HG02884 (cell line): ENCODE data around the gene CALHM3.

Experiments
- ATAC-seq: cut with Tn5 transposase; IDR thresholded peaks from one replicate; pipeline ENCODE4 v1.9.1; 2021; ENCODE audit warnings: mild to moderate bottlenecking, moderate library complexity; ENCODE audit not compliant: unreplicated experiment

CALHM3 gene

DNA sequence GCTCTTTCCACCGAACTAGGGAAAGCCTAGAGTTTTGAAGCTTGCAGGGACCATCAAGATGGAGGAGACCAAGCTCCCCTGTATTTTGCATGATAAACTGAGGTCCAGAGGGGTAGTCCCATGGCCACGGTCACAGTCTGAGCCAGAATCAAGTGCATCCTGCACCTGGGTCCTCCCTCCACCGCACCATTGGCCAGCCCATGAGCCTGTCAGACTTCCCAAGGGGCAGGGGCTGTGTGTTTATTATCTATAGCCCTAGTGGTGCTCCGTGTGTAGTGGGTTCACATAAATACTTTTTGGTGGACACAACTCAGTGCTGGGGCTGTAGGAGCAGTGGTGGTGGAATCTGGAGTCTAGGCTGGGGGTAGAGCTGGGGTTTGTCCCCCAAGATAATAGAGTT, 3.6 kb downstream of the CALHM3 start:
- no peak for ATAC-seq

- no peak for ATAC-seq
Observed at GRCh38 chr10:103474077-103474476, 5.0 kb downstream of the CALHM3 start.

DNA sequence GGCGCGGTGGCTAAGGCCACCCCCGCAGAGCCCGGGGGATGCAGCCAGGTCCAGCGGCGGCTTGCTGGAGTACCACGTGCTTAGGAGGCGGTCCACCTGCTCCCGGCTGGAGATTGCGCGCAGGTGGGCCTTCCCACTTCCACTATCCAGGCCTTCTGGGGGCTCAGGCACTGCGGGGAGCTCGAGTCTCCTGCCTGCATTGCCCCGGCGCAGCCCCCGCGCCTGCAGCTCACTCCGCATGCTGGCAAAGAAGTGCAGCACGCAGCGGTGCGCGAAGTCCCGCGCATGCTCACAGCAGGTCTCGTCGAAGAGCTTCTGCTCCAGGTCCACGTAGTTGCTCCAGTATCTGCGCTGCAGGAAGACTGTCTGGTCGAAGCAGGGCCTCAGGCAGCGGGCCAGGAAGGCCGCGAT, 5.8 kb downstream of the CALHM3 start:
- ATAC-seq: no peak

DNA sequence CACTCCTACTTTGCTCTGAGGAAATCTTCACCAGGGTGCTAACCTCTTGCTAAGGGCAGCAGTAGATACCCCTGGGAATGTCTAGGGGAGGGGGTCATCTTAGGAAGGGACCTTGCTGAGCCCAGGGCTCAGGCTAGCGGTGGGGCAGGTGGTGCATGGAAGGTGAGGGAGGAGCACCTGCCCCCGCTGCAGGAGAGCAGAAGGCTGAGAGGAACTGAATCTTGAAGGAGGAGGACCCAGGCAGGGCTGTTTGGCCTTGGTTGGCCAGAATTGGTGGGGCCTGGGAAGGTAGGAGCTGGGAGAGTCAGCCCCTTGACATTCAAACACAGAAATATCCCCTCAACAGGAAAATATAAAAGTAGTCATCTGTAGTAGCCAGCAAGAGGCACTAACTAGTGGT, 7.0 kb downstream of the CALHM3 start:
- ATAC-seq: no peak

DNA sequence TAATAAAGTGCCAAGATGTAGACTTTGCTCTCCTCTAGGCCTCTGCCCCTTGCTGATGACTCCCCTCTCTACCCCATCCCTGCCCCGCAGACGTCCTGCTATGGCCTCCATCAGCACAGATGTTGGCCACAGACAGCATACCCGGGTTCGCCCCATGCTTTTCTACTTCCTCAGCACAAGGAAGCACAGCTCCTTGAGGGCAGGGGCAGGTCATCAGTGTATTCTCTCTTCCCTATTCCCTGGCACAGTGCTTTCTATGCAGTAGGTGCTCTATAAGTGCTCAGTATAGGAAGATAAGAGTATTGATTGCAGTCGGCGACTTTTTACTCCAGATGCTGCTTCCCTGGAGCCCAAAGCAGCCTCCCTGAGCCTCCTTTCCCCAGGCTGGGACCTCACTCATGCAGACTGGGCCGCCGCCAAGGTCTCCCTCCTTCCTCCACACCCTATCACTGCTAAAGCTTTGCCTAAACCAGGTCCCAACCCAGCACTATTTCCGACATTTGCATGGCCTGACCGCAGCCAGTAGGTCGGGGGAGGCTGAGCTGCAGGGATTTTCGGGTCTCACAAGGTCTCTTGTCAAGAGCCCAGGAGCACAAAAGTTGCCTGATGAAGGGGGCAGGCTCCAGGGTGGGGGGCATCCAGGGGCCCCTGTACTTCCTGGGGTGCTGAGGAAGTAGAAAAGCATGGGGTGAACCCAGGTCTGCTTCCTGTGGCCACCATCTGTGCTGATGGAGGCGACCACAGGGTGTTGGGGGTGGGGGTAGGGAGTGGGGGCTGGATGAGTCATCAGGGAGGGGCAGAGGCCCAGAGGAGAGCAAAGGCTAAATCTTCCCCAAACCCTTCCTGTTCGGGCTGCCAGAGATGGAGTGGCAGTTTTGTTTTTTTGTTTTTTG, 8.0 kb downstream of the CALHM3 start:
- ATAC-seq: peak; percentile 69

GRCh38 chr10:103469201-103469600, 9.8 kb downstream of the CALHM3 start:
- ATAC-seq: no peak

- no peak for ATAC-seq
Observed at GRCh38 chr10:103467406-103467805, 11.6 kb downstream of the CALHM3 start.

- ATAC-seq: no peak
Observed at GRCh38 chr10:103466734-103467133, 12.3 kb downstream of the CALHM3 start.

DNA sequence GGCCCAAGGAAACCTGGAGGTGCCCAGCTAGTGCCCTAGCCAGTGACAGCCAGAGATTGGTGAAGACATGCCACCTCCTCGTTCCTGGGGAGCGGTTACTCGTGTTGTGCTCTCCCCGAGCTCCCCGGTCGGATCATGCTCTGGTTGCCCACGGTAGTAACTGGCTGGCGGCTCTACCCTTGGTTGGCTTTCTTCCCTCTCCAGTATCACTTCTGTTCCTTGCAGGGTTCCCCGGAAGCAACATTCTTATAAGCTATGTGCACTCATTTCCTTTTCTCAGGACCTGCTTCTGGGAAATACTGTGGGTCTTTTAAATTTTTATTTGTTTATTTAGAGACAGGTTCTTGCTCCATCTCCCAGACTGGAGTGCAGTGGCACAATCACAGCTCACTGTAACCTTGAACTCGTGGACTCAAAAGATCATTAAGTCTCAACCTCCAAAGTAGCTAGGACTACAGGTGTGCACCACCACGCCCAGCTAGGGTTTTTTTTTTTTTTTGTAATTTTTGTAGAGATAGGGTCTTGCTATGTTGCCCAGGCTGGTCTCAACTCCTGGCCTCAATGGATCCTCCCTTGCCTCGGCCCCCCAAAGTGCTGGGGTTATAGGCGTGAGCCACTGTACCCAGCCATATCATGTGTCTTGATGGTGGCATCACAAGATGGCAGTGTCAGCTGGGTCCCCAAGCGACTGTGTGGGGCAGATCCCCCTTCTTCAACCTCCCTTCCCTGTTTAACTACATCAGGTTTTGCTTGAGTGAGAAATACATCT, 13.4 kb downstream of the CALHM3 start:
- no peak for ATAC-seq

GRCh38 chr10:103463499-103463898, 15.5 kb downstream of the CALHM3 start:
- ATAC-seq: no peak

GRCh38 chr10:103459615-103460014, 19.4 kb downstream of the CALHM3 start:
- no peak for ATAC-seq

- ATAC-seq: peak; percentile 87
Observed at GRCh38 chr10:103458720-103459119, 20.3 kb downstream of the CALHM3 start, which contains the start of gene CALHM1. Gene CALHM1 (minus strand): TSS chr10:103458900. CDS start chr10:103458751, 149 bp downstream.

- no peak for ATAC-seq
Observed at GRCh38 chr10:103457896-103458583, 21.0 kb downstream of the CALHM3 start.

GRCh38 chr10:103457176-103457712, 21.8 kb downstream of the CALHM3 start:
- no peak for ATAC-seq

DNA sequence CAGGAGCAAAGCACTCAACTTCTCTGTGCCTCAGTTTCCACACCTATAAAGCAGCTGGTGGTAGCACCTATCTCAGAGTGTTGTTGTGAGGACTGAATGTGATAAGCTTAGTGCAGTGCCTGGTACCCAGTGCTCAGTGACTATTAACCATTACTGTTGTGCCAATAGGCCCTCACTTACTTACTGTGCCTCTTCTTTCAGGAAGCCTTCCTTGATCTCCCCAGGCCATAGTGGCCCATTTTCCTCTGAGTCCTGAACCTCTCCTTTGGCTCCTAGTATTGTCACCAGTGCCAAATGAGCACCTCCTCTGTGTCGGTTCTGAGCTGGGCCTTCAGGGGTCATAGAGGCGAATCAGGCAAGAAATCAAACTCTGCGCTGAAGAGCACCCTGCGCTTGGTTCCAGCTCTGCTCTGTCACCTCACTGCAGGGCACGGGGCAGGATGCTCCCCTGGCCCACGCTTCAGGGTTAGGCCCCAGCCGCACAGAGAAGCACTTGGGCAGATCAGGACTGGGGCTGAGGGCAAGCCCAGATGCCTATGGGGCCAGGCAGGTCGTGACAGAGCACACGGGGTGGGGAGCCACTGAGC, 22.9 kb downstream of the CALHM3 start:
- ATAC-seq: no peak

- ATAC-seq: no peak
Observed at GRCh38 chr10:103455235-103455634, 23.8 kb downstream of the CALHM3 start.

DNA sequence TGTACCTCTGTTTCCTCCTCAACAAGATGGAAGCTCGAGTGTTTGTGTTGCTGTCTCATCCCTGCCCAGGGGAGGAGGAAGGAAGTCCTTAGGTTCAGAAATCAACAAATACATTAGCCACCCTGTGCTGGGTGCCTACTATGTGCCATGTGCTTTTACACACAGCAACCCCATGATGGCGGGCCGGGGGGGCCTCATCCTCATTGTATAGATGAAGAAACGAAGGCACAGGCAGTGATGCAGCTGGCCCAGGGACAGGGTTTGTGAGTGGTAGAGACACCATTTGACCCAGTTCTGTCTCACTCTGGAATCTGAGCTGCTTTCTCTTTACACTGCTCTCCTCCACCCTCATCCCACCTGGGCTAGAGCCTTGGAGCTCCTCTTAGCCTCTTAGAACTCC, 25.0 kb downstream of the CALHM3 start:
- ATAC-seq: no peak

DNA sequence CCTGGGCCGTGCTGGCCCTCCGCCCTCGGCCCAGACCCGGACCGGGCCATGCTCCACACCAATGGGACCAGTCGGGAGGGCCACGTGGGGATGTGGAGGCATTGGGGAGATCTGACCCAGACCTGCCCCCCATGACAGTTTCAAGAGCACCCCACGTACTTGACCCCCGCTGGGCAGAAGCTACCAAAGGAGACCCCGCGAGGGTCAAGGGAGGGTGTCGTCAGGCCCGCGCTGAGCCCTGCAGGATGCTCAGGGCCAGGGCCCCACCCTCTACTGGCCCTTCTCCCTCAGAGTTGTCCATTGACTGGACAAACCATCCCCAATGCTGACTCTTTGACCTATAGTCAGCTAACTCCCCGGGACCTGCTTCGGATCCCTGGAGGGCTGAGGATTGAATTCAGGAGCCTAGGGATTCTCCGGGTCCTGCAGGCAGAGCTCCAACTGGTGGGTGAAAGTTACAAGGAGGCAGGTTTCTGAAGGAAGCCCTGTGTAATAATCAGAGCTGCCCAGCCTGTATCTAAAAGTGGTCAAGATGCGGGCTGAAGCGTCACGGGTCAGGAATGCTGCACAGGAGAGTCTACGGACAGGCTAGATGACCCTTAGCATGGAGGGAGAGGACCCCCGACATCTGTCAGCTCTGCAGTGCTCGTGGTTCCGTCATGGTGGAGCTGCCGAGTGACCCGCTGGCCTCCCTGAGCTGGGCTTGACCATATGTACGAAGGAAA, 26.4 kb downstream of the CALHM3 start:
- ATAC-seq: no peak

DNA sequence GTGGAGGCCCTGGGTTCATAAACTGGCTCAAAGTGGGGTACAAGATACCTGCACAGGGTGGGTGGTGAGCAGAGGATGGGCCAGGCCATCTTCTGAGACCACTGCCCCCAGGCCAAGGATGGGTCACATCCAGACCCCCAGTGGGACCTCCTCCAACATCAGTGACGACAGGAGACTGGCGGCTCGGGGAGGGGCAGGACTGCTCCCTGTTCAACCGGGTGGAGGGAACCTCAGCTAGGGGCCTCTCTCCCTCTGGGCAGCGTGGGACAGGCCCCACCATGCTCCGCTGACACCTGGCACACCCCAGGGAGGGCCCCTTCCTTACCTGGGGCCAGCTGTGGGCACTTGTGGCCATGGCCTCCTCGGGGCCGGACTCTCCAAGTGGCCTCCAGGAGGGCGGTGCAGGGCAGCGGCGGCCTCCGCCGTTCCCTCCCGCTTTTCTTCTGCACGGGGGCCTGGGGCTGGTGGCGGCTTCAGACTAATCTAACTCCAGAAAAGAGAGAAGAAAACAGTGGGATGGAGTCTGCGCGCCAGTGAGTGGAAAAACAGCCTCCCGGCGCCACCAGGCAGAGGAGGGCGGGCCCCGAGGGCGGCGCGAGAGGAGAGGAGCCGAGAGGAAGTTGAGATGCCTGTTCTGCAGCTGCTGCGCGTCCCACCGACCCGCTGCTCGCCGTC, 27.1 kb downstream of the CALHM3 start, which contains the start of gene CALHM2:
CALHM2 (minus strand) TSS at position 540 of the 675 bp plus-strand sequence. CDS start 2,429 bp downstream, outside the sequence.
- peak; percentile 66 for ATAC-seq
